ENCODE results near the gene RAB12.

RAB12 gene

GRCh38 chr18:8673256-8674209 lies 64.3 kb downstream of the RAB12 start:
- no peak for TF ChIP-seq PPARA (CRISPR knock-in tag; IDR thresholded peaks at IDR 0.05; ENCODE audit: borderline replicate concordance)
- TF ChIP-seq CSDC2 (CRISPR knock-in tag; IDR thresholded peaks at IDR 0.05): no peak
- TF ChIP-seq ZC3H10 (CRISPR knock-in tag; IDR thresholded peaks at IDR 0.05): no peak
- no peak for TF ChIP-seq CSRNP3 (CRISPR knock-in tag; IDR thresholded peaks at IDR 0.05)
- no peak for TF ChIP-seq OSR1 (CRISPR knock-in tag; IDR thresholded peaks at IDR 0.05)
- TF ChIP-seq CREB5 (CRISPR knock-in tag; IDR thresholded peaks at IDR 0.05; ENCODE audit: low read depth): no peak
- no peak for TF ChIP-seq ZNF565 (CRISPR knock-in tag; conservative IDR thresholded peaks at IDR 0.05; ENCODE audit: low read depth)
- TF ChIP-seq TOX (CRISPR knock-in tag; IDR thresholded peaks at IDR 0.05; ENCODE audit: borderline replicate concordance): no peak
- no peak for TF ChIP-seq GLIS3 (CRISPR knock-in tag; IDR thresholded peaks at IDR 0.05)
- TF ChIP-seq POU6F1 (CRISPR knock-in tag; IDR thresholded peaks at IDR 0.05; ENCODE audit: borderline replicate concordance, low read depth): no peak
- no peak for TF ChIP-seq ESRRG (CRISPR knock-in tag; IDR thresholded peaks at IDR 0.05)
- TF ChIP-seq SNAI2 (CRISPR knock-in tag; IDR thresholded peaks at IDR 0.05): no peak
- TF ChIP-seq TCF4 (CRISPR knock-in tag; IDR thresholded peaks at IDR 0.05; ENCODE audit: borderline replicate concordance): no peak
- TF ChIP-seq ISL1 (CRISPR knock-in tag; IDR thresholded peaks at IDR 0.05): no peak
- TF ChIP-seq ZNF70 (CRISPR knock-in tag; IDR thresholded peaks at IDR 0.05): no peak
- no peak for TF ChIP-seq RARB (CRISPR knock-in tag; IDR thresholded peaks at IDR 0.05)
- no peak for ATAC-seq

GRCh38 chr18:8675057-8675456 lies 65.8 kb downstream of the RAB12 start:
- TF ChIP-seq POU6F1 (CRISPR knock-in tag; IDR thresholded peaks at IDR 0.05; ENCODE audit: borderline replicate concordance, low read depth): no peak
- no peak for TF ChIP-seq ISL1 (CRISPR knock-in tag; IDR thresholded peaks at IDR 0.05)
- TF ChIP-seq ESRRG (CRISPR knock-in tag; IDR thresholded peaks at IDR 0.05): no peak
- no peak for ATAC-seq

- TF ChIP-seq TCF4 (CRISPR knock-in tag; IDR thresholded peaks at IDR 0.05; ENCODE audit: borderline replicate concordance): no peak
- no peak for TF ChIP-seq ARNTL (CRISPR knock-in tag; IDR thresholded peaks at IDR 0.05; ENCODE audit: borderline replicate concordance, low read depth)
- TF ChIP-seq CSRNP3 (CRISPR knock-in tag; IDR thresholded peaks at IDR 0.05): no peak
- TF ChIP-seq GLIS3 (CRISPR knock-in tag; IDR thresholded peaks at IDR 0.05): no peak
- no peak for TF ChIP-seq POU6F1 (CRISPR knock-in tag; IDR thresholded peaks at IDR 0.05; ENCODE audit: borderline replicate concordance, low read depth)
- no peak for TF ChIP-seq PPARA (CRISPR knock-in tag; IDR thresholded peaks at IDR 0.05; ENCODE audit: borderline replicate concordance)
- TF ChIP-seq ZNF8 (CRISPR knock-in tag; IDR thresholded peaks at IDR 0.05): no peak
- no peak for TF ChIP-seq ZFP3 (CRISPR knock-in tag; IDR thresholded peaks at IDR 0.05)
- no peak for TF ChIP-seq ZC3H10 (CRISPR knock-in tag; IDR thresholded peaks at IDR 0.05)
- no peak for TF ChIP-seq ISL1 (CRISPR knock-in tag; IDR thresholded peaks at IDR 0.05)
- TF ChIP-seq RARB (CRISPR knock-in tag; IDR thresholded peaks at IDR 0.05): no peak
- no peak for TF ChIP-seq ZFP30 (CRISPR knock-in tag; IDR thresholded peaks at IDR 0.05)
- TF ChIP-seq BACH2 (CRISPR knock-in tag; IDR thresholded peaks at IDR 0.05; ENCODE audit: borderline replicate concordance): no peak
- TF ChIP-seq CSDC2 (CRISPR knock-in tag; IDR thresholded peaks at IDR 0.05): no peak
- TF ChIP-seq TOX (CRISPR knock-in tag; IDR thresholded peaks at IDR 0.05; ENCODE audit: borderline replicate concordance): no peak
- no peak for ATAC-seq
Measured at GRCh38 chr18:8681196-8681595, 72.0 kb downstream of the RAB12 start.

Measured in SK-N-SH treated with all-trans-retinoic acid at 6 μM for 48 hours (cell line).